Activated CD4-positive, alpha-beta T cell treated with anti-CD3 and anti-CD28 coated beads for 24 hours (primary cell): ENCODE measurements around the gene PANK4.

Experiments used
- DNase-seq, 2 donors: peaks; one replicate each; pipeline ENCODE4 v3.0.0-alpha.2; 2020; ENCODE audit warnings: low read depth in 2 of 2

PANK4 gene

DNA sequence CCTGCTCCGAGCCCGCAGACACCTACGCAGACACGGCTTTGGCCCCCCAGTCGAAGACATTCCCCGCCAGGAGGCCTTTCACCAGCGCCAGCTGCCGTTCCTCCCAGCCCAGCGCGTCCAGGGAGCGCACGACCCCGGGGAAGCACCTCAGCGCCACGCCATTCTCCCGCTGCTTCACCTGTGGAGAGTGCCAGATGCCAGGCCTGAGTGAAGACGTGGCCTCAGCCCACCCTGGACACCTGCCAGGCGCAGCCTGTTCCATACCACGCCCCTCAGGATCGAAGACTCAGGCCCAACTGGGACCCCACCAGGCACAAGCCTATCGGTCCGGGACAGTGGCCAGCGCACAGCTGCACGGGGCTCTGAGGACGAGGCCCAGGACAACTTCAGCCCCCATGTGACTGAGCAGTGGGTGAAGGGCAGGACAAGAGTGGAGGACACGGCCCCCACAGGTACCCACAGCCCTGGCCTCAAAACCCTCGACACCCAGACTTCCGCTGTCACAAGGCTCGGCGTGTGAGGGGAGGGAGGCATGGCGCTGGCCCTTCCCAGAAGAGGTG, 13.5 kb downstream of the PANK4 start:
- no peak for DNase-seq

GRCh38 chr1:2510366-2511155, 15.8 kb downstream of the PANK4 start:
- DNase-seq, result no peak

- DNase-seq, result no peak
These were observed 16.8 kb downstream of the PANK4 start for GRCh38 chr1:2509589-2509988.

DNA sequence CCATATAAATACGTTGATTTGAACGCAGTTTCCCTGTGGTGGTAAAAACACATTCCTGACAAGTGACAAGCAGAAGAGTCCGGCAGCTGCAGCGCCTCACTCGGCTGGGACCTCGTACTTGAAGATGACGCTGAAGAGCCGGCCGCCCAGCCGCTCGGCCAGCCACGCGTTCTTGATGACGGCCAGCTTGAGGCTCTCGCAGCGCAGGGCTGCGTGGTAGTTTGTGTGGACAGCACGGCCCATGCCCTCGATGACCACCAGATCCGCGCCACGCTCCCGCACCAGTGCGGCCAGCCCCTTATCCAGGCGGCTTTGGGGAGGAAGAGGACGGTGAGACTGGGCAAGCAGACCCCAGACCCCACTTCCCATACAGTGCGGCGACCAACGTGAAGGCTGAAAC, 17.6 kb downstream of the PANK4 start:
- no peak for DNase-seq

DNA sequence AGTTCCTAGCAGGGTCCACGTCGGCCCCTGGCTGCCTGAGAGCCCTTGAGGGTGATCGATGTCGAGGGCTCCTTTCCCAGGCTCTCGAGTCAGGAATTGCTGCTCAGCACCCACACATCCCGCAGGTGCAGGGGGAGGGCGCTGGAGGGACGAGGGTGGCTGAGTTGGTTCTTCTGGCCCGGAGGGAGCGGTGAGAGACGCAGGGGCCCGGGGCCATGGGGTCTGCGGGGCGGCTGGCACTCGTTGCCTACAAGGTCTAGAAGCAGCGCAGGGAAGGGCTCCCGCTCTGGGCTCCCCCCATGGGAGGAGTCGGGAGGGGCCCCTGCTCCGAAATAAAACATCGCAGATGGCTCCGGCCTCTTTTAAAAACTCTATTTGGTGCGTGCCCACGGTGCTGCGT, 18.2 kb downstream of the PANK4 start:
- no peak for DNase-seq

DNA sequence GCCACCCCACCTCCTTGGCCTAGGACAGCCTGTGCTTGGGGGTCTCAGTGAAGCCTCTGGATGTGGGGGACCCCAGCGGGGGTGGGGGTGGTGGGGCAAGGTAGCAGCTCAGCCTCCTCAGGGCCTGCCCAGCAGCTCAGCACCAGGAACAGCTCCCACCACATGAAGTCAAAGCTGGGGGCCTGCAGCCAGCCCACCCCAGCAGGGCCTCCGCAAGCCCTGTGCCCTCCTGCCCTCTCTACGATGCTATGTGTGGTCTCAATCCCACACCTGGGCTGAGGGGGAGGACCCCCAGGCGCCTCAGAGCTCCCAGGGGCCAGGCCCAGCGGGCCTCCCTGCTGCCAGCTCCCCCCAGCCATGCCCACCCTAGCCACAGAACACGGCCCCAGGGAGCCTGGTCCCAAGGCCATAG, 18.6 kb downstream of the PANK4 start:
- no peak for DNase-seq

- no peak for DNase-seq
These were observed 19.4 kb downstream of the PANK4 start for GRCh38 chr1:2506901-2507565.

- DNase-seq, result no peak
These were observed 20.2 kb downstream of the PANK4 start for GRCh38 chr1:2506007-2506860.

DNA sequence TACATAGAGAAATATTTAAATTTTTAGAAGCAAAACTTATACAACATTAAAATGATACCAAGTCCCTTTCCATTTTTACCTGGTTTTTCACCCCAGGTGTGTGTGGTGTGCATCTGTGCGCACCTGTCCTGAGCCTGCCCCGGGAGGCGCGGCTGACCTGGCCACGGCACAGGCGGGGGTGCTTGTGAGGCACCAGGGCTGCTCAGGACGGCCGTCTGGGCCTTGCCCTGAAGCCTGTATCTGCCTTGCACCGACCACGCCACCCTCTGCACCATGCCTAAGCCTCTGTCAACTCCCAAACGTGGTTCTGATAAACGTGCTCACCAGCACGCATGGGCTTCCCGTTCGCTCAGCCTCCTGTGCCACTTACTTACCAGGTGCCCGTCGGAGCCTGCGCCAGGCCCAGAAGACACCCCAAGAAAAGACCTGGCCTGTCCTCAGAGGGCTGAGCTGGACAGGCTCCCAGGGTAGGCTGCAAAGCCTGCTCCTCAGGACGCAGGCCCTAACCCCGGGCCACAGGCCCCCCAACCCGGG, 20.9 kb downstream of the PANK4 start:
- DNase-seq, result no peak

DNA sequence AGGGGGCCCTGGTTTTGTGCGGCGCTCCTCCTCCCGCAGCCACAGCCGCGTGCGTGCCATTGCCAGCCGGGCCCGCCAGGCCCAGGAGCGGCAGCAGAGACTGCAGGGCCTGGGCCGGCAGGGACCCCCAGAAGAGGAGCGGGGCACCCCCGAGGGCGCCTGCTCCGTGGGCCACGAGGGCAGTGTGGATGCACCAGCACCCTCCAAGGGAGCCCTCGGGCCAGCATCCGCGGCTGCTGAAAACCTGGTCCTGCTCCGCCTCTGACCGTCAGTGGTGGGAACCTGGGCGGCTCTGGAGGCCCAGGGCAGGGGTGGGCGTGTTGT, 21.5 kb downstream of the PANK4 start:
- DNase-seq, result no peak

DNA sequence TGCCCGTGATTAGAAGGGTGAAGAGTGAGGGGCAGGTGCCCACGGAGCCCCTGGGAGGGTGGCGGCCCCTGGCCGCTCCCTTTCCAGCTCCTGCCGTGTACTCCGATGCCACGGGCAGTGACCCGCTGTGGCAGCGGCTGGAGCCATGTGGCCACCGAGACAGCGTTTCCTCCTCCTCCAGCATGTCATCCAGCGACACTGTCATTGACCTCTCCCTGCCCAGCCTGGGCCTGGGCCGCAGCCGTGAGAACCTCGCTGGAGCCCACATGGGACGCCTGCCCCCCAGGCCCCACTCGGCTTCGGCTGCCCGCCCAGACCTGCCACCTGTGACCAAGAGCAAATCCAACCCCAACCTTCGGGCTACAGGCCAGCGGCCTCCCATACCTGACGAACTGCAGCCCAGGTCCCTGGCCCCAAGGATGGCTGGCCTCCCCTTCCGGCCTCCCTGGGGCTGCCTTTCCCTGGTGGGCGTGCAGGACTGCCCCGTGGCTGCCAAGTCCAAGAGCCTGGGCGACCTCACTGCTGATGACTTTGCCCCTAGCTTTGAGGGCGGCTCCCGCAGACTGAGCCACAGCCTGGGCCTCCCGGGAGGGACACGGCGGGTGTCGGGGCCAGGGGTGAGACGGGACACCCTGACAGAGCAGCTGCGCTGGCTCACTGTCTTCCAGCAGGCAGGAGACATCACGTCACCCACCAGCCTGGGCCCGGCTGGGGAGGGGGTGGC, 22.0 kb downstream of the PANK4 start:
- no peak for DNase-seq

DNA sequence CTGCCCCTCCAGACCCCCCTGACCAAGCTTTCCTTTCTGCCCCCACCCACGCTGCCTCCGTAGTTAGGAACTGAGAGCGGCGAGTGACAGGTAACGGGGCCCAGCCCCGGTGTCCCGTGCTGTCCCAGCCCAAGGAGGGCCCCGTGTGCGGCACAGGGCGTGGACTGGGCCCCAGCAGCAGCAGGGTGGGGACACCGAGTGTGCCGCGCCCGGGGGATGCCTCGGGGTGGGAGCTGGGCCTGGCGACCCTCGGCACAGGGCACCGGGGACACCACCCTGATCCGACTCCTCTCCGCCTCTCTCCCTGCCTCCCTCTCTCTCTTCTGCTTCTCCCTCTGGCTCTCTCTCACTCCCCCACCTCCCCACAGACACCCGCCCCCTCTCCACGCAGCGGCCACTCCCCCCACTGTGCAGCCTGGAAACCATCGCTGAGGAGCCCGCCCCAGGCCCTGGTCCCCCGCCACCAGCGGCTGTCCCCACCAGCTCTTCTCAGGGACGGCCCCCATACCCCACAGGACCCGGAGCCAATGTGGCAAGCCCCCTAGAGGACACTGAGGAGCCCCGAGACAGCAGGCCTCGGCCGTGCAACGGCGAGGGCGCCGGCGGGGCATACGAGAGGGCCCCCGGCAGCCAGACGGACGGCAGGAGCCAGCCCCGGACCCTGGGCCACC, 22.7 kb downstream of the PANK4 start:
- no peak for DNase-seq

DNA sequence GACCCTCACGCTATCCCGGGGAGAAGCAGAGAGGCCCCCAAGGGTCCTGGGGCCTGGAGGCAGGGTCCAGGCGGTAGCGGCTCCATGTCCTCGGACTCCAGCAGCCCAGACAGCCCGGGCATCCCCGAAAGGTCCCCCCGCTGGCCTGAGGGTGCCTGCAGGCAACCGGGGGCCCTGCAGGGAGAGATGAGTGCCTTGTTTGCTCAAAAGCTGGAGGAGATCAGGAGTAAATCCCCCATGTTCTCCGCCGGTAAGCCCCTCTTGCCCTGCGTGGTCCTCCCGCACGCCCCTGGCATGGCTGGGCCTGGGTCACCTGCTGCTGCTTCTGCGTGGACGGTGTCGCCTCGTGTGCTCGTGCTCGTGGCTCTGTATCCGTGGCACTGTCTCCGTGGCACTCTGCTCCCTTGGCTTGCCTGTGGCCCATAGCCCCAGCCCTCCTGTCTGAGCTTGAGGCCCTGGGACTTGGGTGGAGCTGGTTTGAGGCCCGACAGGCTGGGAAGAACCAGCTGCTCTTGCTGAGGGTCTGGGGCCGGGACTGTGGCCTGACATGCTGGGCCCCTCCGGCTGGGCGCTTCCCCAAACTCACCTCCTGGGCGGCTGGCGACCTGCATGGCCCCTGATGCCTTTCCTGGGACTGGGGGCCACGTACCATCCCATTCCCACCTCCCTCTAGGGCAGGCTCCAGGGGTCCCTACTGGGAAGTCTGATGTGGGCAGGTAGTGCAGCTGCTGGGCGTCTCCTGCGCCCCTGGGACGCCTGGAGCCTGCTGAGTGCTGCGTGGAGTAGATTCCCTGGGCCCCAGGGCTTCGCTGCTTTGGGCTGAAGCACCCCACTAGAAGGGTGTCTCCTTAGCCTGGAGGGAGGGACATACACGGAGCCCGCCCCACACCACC, 23.5 kb downstream of the PANK4 start:
- no peak for DNase-seq

- no peak for DNase-seq
These were observed 24.2 kb downstream of the PANK4 start for GRCh38 chr1:2502210-2502609.

- no peak for DNase-seq
These were observed 24.6 kb downstream of the PANK4 start for GRCh38 chr1:2501820-2502119.

GRCh38 chr1:2501041-2501819, 25.2 kb downstream of the PANK4 start:
- no peak for DNase-seq

- no peak for DNase-seq
These were observed 26.3 kb downstream of the PANK4 start for GRCh38 chr1:2499986-2500596.

- no peak for DNase-seq
These were observed 27.1 kb downstream of the PANK4 start for GRCh38 chr1:2499260-2499659.

GRCh38 chr1:2498648-2499047, 27.7 kb downstream of the PANK4 start:
- DNase-seq, result no peak
